ENCODE data around the gene PEX11G. TPM values are rescaled to one million over a fixed set of nuclear protein-coding genes. Genes with fewer than 3 reads are reported as not detected.
"Not testable (repeated sequence)": the region's sequence is repeated elsewhere in the genome, so short reads cannot be mapped to it uniquely, and the experiment has no call there.

Gene PEX11G
- total RNA-seq, 1 donor from 2014 or later = not detected

- no peak for DNase-seq (ENCODE audit: low spot score)
Observed at GRCh38 chr19:7469669-7470285, 19.1 kb downstream of the PEX11G start.

- DNase-seq (ENCODE audit: low spot score) = no peak
Observed at GRCh38 chr19:7468840-7469239, 20.0 kb downstream of the PEX11G start.

- DNase-seq (ENCODE audit: low spot score) = no peak
Observed at GRCh38 chr19:7467009-7467989, 21.5 kb downstream of the PEX11G start.

GRCh38 chr19:7463575-7463974 lies 25.3 kb downstream of the PEX11G start:
- DNase-seq (ENCODE audit: low spot score) = no peak

GRCh38 chr19:7461841-7462629 lies 26.8 kb downstream of the PEX11G start:
- no peak for DNase-seq (ENCODE audit: low spot score)

- DNase-seq (ENCODE audit: low spot score) = no peak
Observed at GRCh38 chr19:7460562-7460966, 28.3 kb downstream of the PEX11G start.

- no peak for DNase-seq (ENCODE audit: low spot score)
Observed at GRCh38 chr19:7459773-7460172, 29.1 kb downstream of the PEX11G start.

- no peak for DNase-seq (ENCODE audit: low spot score)
Observed at GRCh38 chr19:7458675-7459074, 30.2 kb downstream of the PEX11G start.

- no peak for DNase-seq (ENCODE audit: low spot score)
Observed at GRCh38 chr19:7456964-7457541, 31.8 kb downstream of the PEX11G start.

GRCh38 chr19:7455600-7456296 lies 33.1 kb downstream of the PEX11G start:
- no peak for DNase-seq (ENCODE audit: low spot score)

- DNase-seq (ENCODE audit: low spot score) = no peak
Observed at GRCh38 chr19:7454998-7455397, 33.8 kb downstream of the PEX11G start.

- DNase-seq (ENCODE audit: low spot score) = peak; percentile 39
Observed at GRCh38 chr19:7450243-7451223, 38.3 kb downstream of the PEX11G start.

- DNase-seq (ENCODE audit: low spot score) = not testable (repeated sequence)
Observed at GRCh38 chr19:7449391-7450070, 39.3 kb downstream of the PEX11G start.

GRCh38 chr19:7447648-7448047 lies 41.2 kb downstream of the PEX11G start:
- no peak for DNase-seq (ENCODE audit: low spot score)

- DNase-seq (ENCODE audit: low spot score) = no peak
Observed at GRCh38 chr19:7445104-7445503, 43.7 kb downstream of the PEX11G start.

- DNase-seq (ENCODE audit: low spot score) = no peak
Observed at GRCh38 chr19:7444042-7444441, 44.8 kb downstream of the PEX11G start.

GRCh38 chr19:7442423-7442822 lies 46.4 kb downstream of the PEX11G start:
- DNase-seq (ENCODE audit: low spot score) = peak; percentile 34

GRCh38 chr19:7441468-7442146 lies 47.2 kb downstream of the PEX11G start:
- DNase-seq (ENCODE audit: low spot score) = no peak

All from umbilical cord (tissue), 2 donors.